OCI-M1 (cell line): ENCODE measurements around the gene KLHDC8A.
"Not testable (repeated sequence)": the region's sequence is repeated elsewhere in the genome, so short reads cannot be mapped to it uniquely, and the experiment has no call there.

Experiments
- DNase-seq: peaks from one replicate; lab custom pipeline; 2025; lab: John Stamatoyannopoulos, UW

Gene KLHDC8A

GRCh38 chr1:205371871-205372660 is 15.3 kb upstream of the KLHDC8A start:
- DNase-seq, result no peak

DNA sequence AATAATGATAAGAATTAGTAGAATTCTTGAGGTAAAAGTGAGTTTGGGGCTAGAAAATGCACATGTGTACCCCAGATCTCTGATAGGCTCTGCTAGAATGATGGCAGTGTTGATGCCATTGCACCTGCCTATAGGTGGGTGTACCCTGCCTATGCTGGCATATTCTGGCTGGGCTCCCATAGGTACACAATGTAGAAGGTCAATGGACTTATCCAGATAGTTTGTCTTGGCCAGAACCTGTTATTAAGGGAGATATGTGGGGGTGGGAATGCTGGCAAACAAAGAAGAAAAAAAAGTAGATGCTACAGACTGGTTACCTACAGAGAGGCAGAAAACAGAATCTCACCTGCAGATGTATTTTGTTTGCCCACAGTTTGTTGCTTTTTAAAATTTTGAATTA is 14.1 kb upstream of the KLHDC8A start:
- no peak for DNase-seq

DNA sequence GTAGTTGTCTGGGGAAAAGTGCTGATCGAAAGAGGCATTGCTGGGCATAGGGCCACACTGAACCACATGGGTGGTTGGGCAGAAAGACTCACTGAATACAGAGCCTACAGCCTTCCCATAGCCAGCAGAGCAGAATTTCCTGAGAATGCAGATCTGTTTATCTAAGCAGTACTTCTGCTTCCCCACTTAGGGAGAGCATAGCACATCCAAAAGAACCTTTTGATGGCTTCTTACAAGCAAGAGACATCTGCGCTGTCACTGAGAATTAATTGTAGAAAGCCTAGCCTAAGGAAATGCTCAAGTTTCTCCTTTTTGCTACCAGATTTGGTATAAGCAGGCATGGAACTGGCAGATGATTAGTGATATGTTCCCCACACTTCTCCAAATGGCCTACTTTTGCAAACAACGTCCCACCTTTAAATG is 13.0 kb upstream of the KLHDC8A start:
- no peak for DNase-seq

GRCh38 chr1:205368478-205368877 is 11.8 kb upstream of the KLHDC8A start:
- DNase-seq, result no peak

- DNase-seq, result peak; percentile 20
These were observed 9.3 kb upstream of the KLHDC8A start for GRCh38 chr1:205365945-205366463.

DNA sequence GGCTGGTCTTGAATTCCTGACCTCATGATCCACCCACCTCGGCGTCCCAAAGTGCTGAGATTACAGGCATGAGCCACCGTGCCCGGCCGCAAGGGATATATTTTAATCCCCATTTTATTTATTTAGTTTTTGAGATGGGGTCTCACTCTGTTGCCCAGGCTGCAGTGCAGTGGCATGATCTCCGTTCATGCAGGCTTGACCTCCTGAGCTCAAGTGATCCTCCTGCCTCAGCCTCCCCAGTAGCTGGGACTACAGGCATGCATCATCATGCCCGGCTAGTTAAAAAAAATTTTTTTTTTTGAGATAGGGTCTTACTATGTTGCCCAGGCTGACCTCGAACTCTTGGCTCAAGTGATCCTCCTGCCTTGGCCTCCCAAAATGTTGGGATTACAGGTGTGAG is 8.4 kb upstream of the KLHDC8A start:
- DNase-seq, result not testable (repeated sequence)

DNA sequence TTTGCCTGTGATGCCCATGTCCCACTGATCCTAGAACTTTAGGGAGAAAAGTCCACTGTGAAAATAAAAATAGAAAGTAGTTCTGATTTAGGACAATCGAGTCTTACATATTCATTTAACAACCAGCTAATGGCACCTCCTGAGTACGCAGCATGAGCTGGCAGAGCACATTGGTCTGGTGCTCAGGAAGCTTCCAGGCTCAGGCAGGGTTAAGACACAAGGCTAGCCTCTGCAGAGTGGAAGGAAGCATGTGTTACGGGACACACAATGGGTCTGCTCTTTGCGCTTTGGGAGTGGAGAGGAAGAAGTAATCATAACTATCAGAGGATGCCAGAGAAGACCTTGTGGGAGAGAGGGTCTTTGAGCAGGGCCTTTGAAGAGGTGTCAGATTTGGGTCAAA is 4.2 kb upstream of the KLHDC8A start:
- DNase-seq, result no peak

DNA sequence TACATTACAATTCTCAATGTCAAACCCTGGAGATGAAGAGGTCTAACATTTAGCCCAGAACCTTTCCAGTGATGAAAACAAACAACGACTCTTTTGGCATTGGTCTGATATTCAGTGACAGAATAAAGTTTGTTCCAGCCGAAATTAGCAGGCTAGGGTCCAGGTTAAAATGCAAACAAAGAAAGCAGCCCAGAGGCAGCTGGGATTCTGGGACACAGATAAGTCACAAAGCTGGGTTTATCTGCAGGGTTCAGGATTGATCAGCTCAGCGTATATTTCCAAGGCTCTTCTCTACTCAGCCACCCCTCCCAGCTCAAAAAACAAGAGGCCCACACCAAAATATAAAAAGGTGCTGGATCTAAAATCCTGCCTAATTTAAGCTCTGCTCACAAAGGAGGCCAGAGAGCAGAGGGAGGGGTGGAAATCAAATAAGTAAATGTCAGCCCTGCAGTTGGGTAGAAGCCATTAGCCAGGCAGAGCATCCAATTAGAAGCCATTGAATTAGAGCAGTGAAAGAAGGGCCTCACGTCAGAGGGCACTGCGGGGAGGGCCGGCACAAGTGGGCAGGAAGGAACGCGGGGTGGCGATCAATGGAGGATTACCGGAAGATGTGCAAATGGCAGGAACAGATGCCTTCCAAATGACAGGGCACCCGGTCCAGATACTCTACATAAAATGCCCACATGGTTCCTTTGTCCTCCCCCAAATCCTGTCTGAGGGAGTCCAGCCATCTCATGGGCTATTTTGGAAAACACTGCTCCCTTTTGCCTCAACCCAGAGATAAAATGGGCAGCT is 3.2 kb upstream of the KLHDC8A start:
- no peak for DNase-seq

DNA sequence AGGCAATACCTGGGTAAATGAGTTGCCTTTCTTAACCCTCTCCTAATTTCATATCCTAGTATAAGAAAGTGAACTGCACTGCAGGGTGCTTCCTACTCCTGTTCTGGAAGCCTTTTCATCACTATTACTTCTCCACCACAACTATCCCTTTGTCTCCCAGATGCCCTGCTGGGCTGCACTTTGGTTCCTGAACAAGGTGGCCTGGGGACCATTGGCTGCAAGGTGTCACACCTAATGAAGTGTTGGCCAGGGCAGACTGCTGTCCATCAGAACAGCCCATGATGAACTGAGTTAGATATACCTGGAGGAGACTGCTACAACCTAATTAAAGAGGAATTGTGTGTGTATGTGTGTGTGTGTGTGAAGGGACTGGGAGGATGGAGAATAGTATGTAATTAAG is 1.9 kb upstream of the KLHDC8A start:
- DNase-seq, result no peak

DNA sequence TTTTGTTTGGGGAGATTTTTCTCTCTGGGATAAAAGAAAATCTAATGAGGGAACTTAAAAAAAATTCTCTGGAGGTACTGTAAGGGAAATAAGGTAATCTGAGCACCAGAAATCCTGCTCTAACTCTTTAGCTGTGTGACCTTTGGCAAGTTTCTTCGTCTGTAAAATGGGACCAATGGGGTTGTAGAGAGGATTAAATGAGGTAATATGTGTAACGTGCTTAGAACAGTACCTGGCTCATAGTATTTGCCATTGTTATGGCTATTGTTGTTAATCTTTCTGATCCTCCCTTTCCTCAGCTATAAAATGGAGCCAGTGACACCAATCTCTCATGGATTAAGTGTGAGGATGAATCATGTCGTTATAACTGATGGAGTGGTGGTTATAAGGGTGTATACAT is 845 bp upstream of the KLHDC8A start:
- no peak for DNase-seq

DNA sequence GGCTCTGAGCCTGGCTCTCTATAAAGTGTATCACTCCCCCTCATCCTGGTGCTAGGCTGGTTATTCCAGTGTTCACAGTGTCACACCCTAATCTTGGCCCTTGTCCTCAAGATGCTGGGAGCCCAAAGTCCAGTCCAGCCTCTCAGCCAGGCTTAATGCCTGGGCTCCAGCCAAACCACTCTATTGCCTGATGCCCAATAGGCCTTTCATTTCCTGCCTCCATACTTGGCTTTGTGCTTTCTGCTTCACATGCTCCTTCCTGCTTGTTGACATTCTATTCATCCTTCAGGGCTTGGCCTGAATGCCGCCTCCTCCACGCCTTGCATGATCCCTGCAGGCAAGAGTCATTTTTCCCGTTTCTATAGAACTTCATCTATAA is 1.7 kb downstream of the KLHDC8A start:
- no peak for DNase-seq

- peak; percentile 80 for DNase-seq
These were observed 2.3 kb downstream of the KLHDC8A start for GRCh38 chr1:205354259-205355074.

DNA sequence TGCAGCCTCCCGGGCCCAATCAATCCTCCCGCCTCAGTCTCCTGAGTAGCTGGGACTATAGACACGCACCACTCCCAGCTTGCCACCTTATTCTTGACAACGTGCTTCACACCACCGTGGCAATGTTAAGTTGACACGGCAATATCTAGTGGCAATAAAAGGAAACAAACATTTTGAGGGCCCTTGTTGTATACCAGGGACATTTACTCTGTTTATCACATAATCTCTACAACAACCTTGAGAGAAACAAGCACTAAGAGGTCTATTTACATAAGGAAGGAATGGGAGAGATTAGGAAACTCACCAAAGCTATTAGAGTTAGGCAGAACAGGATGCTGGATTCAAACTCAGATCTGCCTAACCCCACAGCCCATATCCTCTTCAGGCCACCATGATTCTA is 3.1 kb downstream of the KLHDC8A start:
- no peak for DNase-seq

GRCh38 chr1:205353191-205353590 is 3.5 kb downstream of the KLHDC8A start:
- no peak for DNase-seq

DNA sequence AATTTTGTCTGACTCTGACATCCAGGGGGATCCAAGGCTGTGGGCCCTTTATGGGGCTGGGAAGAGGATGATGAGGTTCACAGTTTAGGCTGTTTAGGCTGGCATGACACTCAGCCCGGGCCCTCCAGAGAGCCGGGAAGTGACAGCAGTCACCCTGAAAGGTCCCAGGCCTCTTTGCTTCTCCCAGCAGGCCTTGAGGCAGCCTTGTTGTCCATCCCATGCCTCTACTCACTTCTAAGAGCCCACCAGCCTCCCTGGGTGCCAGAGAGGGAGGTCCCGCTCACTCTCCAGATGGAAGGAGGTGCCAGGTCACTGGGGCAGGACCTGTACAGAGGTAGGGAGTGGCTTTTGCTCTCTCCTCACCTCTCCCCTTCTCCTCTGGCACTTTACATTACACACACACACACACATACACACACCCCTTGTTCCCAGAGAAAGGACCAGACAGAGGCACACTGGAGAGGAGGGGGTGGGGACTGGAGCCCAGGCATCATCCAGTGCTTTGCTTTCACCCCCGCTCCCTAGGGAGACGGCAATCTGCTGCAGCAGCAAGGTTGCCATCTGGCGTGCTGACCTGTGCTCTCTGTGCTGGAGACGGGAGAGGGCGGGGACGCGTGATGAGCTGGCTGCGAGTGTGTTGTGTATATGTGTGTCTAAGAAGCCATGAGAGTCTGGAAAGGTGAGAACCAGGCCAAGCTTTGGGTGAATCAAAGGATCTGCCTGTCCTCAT is 4.6 kb downstream of the KLHDC8A start:
- DNase-seq, result no peak

DNA sequence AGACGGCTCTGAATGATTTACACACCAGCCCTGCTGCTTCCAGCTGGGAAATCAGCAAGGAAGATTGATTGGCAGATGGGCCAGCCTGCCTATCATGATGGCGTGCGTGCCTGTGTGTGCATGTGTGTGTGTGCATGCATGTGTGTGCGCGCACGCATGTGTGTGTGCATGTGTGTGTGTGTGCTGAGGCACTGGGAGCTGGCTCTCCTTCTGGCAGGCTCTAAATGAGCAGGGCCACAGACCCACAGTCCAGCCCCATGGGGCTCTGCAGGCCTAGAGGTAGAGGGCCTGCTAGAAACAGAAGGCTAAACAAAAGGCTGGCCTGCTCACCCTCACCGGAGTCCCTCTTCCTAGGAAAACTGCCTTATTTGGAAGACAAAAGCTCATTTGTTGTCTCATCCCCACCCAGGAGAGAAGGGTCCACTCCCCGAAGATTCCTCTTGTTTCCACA is 6.0 kb downstream of the KLHDC8A start:
- DNase-seq, result no peak

DNA sequence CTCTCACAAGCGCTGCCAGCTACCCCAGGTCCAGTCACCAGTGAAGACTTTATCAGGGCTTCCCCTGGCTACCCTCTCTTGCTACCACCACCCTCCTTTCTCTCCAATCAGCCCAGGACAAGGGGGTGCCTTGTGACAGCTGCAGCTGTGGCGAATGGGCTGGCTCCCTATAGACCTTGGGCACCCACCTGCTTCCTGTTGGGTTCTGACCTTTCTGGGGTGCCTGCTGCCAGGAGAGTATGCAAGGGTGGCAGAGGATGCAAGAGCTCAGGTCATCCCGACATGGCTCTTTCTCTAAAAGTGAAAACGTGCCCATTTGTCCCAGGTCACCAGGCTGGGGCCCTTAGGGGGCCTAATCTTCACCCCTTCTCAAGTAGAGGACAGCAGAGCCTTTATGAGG is 6.6 kb downstream of the KLHDC8A start:
- no peak for DNase-seq

GRCh38 chr1:205348554-205349487 is 7.9 kb downstream of the KLHDC8A start:
- no peak for DNase-seq

DNA sequence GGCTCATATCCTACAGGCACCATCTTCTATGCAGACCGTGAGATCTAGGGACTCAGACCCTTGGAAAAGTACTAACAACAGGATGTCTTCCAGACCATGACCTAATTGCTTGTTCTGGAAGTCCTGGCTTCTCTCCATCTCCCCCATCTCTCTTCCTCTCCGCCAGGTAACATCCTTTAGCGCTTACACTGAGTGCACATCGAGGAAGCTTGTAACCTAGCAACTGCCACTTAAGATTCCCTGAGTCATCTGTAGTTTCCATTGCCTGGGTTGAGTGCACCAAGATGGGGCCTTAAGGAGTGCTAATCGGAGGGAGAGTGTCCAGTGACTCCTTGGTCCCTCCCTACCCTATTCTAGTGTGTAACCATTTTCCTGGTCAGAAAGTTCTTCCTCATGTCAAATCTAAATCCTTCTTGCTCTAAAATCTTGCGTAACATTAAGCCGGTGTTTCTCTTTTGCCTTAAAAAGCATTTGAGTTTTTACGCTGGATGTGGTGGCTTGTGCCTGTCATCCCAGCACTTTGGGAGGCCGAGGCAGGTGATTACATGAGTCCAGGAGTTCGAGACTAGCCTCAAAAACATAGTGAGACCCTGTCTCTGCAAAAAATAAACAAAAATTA is 9.7 kb downstream of the KLHDC8A start:
- no peak for DNase-seq

DNA sequence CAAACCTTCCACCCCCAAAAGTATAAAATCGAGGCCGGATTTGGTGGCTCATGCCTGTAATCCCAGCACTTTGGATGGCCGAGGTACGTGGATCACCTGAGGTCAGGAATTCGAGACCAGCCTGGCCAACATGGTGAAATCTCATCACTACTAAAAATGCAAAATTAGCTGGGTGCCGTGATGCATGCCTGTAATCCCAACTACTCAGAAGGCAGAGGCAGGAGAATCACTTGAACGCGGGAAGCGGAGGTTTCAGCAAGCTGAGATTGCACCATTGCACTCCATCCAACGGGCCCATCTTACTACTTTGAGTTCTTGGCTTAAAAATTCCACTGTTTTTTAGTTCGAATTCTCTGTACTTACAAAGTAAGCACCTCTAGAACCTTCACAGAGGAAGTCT is 11.0 kb downstream of the KLHDC8A start:
- DNase-seq, result no peak
